Measurements from ENCODE around the gene MARK4. TPM values are rescaled to one million over a fixed set of nuclear protein-coding genes. Genes with fewer than 3 reads are reported as not detected.

The MARK4 gene
- total RNA-seq, 4 donors from 2014 or later = 10.6 to 14.8 (median 12.0) TPM

DNA sequence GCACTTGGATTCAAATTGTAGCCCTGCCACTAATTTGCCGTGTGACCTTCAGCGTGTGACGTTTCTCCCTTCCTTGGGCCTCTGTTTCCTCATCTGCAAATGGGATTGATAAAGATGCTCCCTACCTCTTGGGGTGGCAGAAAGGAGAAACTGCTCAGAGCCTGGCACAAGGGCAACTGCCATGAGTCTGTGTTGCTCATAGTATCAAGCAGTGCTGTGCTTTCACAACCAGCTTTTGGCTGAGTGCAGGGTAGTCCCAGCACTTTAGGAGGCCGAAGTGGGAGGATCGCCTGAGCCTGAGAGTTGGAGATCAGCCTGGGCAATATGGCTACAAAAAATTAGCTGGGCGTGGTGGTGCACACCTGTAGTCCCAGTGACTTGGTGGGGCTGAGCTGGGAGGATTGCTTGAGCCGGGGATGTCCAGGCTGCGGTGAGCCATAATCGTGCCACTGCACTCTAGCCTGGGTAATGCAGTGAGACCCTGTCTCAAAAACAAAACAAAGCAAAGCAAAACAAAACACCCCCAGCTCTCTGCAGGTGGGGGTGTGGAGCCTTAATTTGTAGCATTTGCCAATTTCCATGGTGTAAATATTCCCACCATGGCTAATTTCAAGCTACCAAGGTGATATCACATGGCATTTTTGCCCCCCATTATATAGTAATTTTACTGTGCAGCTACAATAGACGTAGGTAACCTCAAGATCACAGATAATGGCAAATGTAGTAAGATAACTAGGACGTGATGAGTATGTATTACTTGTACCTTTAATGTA, 1.6 kb upstream of the MARK4 start:
- DNase-seq (ENCODE audit: low spot score) = no peak
- ATAC-seq (ENCODE audit: low FRiP score) = no peak
- TF ChIP-seq, protein P1, sequence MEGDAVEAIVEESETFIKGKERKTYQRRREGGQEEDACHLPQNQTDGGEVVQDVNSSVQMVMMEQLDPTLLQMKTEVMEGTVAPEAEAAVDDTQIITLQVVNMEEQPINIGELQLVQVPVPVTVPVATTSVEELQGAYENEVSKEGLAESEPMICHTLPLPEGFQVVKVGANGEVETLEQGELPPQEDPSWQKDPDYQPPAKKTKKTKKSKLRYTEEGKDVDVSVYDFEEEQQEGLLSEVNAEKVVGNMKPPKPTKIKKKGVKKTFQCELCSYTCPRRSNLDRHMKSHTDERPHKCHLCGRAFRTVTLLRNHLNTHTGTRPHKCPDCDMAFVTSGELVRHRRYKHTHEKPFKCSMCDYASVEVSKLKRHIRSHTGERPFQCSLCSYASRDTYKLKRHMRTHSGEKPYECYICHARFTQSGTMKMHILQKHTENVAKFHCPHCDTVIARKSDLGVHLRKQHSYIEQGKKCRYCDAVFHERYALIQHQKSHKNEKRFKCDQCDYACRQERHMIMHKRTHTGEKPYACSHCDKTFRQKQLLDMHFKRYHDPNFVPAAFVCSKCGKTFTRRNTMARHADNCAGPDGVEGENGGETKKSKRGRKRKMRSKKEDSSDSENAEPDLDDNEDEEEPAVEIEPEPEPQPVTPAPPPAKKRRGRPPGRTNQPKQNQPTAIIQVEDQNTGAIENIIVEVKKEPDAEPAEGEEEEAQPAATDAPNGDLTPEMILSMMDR (IDR thresholded peaks at IDR 0.05) = no peak

DNA sequence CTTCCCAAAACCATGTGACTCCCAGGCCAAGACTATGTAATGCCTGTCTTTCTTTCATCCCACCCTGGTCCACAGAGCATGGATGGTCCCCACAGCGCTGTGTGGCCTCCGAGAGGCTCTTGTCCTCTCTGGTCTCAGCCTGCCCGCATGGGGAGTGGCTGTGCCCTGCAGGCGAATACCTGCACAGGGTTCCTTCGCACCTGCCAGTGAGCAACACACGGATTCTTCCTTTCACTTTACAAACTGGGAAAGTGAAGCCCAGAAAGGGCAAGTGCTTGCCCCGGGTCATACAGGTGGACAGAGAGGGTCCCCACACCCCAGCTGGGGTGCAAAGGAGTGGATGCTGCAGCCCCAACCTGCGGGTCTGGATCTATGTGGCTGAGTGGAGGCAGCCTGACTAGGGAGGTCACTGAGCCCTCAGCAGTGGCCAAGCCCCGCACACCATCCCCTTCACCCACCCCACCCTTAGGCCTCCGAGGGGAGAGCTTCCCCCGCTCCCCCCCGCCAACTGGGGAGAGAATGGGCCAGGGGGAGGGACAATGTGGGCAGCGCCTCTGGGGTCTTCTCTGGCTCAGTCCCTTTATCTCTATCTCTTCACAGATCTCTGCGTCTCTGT, 747 bp upstream of the MARK4 start:
- no peak for DNase-seq (ENCODE audit: low spot score)
- TF ChIP-seq, protein P1 (IDR thresholded peaks at IDR 0.05) = no peak
- ATAC-seq (ENCODE audit: low FRiP score) = no peak

DNA sequence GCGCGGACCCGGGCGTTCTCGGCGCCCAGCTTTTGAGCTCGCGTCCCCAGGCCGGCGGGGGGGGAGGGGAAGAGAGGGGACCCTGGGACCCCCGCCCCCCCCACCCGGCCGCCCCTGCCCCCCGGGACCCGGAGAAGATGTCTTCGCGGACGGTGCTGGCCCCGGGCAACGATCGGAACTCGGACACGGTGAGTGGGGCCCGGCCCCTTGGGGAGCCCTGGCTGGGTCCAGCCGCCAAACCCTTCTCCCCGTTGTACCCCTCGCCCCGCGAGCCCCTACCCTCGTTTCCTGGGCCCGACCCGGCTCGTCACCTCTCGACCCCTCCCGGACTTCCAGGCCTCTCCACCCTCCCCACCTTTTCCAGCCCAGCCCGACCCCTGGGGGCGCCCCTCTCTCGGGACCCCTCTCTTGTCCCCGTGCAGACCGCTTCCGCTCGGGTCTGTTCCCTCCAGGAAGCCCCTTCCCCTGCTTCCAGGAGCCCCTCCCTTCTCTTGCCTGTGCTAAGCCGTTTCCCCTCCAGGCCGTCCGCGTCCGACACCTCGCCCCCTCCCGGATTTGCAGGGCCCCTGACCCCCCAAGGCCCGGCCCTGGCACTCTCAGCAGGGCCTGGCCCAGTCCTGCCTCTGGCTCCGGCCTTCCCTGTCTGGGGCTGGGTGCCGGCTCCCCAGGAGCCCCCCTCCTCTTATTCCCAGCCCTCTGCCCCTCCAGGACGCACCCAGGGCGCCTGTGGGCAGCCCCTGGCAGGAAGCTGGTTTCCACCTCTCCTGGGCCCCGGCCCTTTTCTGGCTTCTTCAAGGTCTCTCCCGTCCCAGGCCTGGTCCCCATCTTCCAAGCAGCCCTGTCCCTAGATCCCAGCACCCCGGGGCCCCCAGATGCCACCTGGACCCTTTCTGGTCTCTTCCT, 632 bp downstream of the MARK4 start:
- ATAC-seq (ENCODE audit: low FRiP score) = no peak

DNA sequence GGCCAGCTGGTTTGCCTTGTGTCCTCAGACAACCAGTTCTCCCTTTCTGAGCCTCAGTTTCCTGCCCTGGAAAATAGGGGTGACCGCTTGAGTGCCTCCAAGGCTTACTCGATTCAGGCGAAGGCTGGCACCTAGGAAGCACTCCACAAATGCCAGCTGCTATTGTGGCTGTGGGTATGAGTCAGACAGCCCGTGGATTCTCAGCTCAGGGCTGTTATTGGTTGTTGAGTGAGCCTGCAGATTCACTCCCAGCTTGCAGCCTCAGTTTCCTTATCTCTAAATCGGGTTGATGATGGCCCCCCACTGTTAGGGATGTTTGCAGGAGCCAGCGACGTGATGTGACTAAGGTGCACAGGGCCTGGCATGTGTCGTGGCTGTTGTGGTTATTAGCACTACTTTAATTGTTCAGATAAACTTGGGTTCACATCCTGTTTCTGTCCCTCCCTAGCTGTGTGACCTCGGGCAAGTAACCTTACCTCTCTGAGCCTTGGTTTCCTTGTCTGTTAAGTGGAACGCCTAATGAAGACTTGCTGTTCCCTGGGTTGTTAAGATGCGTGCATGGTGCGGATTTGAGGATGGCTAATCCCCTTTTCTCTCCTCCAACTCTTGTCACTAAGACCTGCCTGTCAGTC, 2.4 kb downstream of the MARK4 start:
- DNase-seq (ENCODE audit: low spot score) = no peak
- TF ChIP-seq, protein P1 (IDR thresholded peaks at IDR 0.05) = no peak
- ATAC-seq (ENCODE audit: low FRiP score) = no peak

More for the DNA sequence above, 632 bp downstream of the MARK4 start:
- DNase-seq (ENCODE audit: low spot score) = no peak
- TF ChIP-seq, protein P1 (IDR thresholded peaks at IDR 0.05) = no peak

DNA sequence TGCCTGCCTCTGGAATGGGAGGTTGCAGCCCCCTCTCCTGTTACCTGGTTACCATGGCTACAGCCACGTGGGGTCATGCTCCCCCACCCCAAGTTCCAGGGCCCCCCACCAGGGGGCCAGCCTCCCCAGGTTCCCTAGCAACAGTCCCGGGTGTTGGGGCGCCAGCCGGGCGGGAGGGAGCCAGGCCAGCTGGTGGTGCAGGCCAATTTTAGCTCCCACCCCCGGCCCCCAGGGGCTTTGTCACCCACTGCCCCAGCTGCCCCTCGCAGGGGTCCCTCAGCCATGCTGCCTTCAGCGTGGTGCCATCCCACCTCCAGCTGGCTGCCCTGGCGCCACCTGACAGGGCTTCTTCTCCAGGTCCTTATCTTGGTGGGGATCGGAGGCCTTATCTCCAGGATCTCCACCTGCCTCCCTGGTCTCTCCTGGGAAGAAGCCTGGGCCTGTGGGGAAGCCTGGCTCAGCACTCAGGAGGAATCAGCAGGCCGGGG, 3.0 kb downstream of the MARK4 start:
- TF ChIP-seq, protein P1 (IDR thresholded peaks at IDR 0.05) = no peak
- ATAC-seq (ENCODE audit: low FRiP score) = no peak
- DNase-seq (ENCODE audit: low spot score) = no peak

DNA sequence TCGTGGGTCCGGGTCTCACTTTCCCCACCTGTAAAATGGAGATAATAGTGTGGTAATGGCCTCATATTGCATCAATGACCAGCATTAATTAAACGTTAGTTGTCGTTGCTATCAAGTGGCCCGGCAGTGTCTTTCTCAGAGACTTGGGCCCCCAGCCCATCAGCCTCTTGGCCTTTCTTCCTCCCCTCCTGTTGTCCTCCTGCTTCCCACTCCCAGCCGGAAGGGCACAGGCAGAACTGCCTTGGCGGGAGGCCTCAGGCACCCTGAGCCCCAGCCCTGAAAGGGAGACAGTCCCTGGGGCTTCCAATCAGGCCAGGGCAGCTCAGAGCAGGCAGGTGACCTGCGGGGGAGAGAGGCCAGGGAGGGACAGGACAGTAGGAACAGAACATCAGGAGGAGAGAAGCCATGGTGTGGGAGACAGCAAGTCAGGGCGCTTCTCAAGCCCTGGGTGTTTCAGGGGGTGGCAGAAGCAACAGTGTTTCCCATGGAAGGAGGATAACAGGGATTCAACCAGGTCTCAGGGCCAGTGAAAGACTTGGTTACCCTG, 4.6 kb downstream of the MARK4 start:
- TF ChIP-seq, protein P1 (IDR thresholded peaks at IDR 0.05) = no peak
- DNase-seq (ENCODE audit: low spot score) (no peak), ATAC-seq (ENCODE audit: low FRiP score) (no peak)
